Upper lobe of left lung (tissue), 6 donors: ENCODE data around the gene MXRA8. TPM values are rescaled to one million over a fixed set of nuclear protein-coding genes. Genes with fewer than 3 reads are reported as not detected.
"Not testable (repeated sequence)": the region's sequence is repeated elsewhere in the genome, so short reads cannot be mapped to it uniquely, and the experiment has no call there.

Source experiments
- ATAC-seq, 2 donors: fragments of 200-7000 bp; cut with Tn5 transposase; one replicate each; pipeline ENCODE4 v1.9.1; 2022; ENCODE audit warnings: mild to moderate bottlenecking in 2 of 2, moderate library complexity in 2 of 2; ENCODE audit not compliant: low FRiP score in 2 of 2
- DNase-seq, 2 donors: peaks; one replicate each; pipeline ENCODE4 v3.0.0-alpha.2; 2019 to 2020
- H3K27ac ChIP-seq, 4 donors: fragments of 200-600 bp; sonication (generic); one replicate each; pipeline ENCODE4 v1.5.1; 2016 to 2019
- H3K27me3 ChIP-seq, 4 donors: fragments of 200-600 bp; sonication (generic); one replicate each; pipeline ENCODE4 v1.5.1; 2017 to 2019
- H3K36me3 ChIP-seq, 4 donors: fragments of 200-600 bp; sonication (generic); one replicate each; pipeline ENCODE4 v1.5.1; 2016 to 2019
- H3K4me1 ChIP-seq, 4 donors: fragments of 200-600 bp; sonication (generic); one replicate each; pipeline ENCODE4 v1.5.1; 2018 to 2019
- H3K4me3 ChIP-seq, 4 donors: fragments of 200-600 bp; sonication (generic); one replicate each; pipeline ENCODE4 v1.5.1; 2017 to 2019; ENCODE audit warnings: mild to moderate bottlenecking in 2 of 4, moderate library complexity in 1 of 4
- H3K9me3 ChIP-seq, 4 donors: fragments of 200-600 bp; sonication (generic); one replicate each; pipeline ENCODE4 v1.5.1; 2018 to 2019
- EP300 ChIP-seq, 4 donors: sonication (generic); formaldehyde crosslinking; IDR thresholded peaks; one replicate each; pipeline ENCODE4 v1.5.1; 2017; ENCODE audit warnings: antibody characterized with exemption in 4 of 4, control low read depth in 2 of 4
- POLR2A ChIP-seq, 4 donors: fragments of 450-650 bp; IDR thresholded peaks; one replicate each; pipeline ENCODE4 v1.5.1; 2016 to 2017; ENCODE audit warnings: antibody characterized with exemption in 4 of 4, mild to moderate bottlenecking in 2 of 4
- POLR2AphosphoS5 ChIP-seq, 2 donors: sonication (generic); formaldehyde crosslinking; IDR thresholded peaks; one replicate each; pipeline ENCODE4 v1.5.1; 2017; ENCODE audit warnings: antibody characterized with exemption in 2 of 2
- WGBS, 2 donors: methylation state at CpG; one replicate each; pipeline ENCODE4 v1.1.5; 2017 to 2018; 5-methylcytosine and 5-hydroxymethylcytosine counted together
- total RNA-seq, 6 donors: library from RNA; depleted of rRNA in 4 of 6; stranded (reverse); fragments of >200 nt in 4 of 6; gene quantifications; one replicate each; pipeline versions ENCODE4 v1.1.0 to v1.2.1, GENCODE V29; 2016 to 2021
- TF ChIP-seq, protein P1 (sequence below), 6 experiments: fragments of 450-650 bp in 4 of 6; fragments of 200-600 bp in 2 of 6; sonication (generic) in 2 of 6; IDR thresholded peaks; one replicate each; pipeline ENCODE4 v1.5.1; 2016 to 2019; ENCODE audit warnings: antibody characterized with exemption in 6 of 6
- donor health status: DM: no; HTN: no; CAD: no; lungs with moderate emphysema.
- donor health status: DM: no; HTN: yes; CAD: no; lungs with severe emphysema.

Gene MXRA8
- total RNA-seq, 6 donors from 2014 or later: 23.9 to 137 (median 63.4) TPM

DNA sequence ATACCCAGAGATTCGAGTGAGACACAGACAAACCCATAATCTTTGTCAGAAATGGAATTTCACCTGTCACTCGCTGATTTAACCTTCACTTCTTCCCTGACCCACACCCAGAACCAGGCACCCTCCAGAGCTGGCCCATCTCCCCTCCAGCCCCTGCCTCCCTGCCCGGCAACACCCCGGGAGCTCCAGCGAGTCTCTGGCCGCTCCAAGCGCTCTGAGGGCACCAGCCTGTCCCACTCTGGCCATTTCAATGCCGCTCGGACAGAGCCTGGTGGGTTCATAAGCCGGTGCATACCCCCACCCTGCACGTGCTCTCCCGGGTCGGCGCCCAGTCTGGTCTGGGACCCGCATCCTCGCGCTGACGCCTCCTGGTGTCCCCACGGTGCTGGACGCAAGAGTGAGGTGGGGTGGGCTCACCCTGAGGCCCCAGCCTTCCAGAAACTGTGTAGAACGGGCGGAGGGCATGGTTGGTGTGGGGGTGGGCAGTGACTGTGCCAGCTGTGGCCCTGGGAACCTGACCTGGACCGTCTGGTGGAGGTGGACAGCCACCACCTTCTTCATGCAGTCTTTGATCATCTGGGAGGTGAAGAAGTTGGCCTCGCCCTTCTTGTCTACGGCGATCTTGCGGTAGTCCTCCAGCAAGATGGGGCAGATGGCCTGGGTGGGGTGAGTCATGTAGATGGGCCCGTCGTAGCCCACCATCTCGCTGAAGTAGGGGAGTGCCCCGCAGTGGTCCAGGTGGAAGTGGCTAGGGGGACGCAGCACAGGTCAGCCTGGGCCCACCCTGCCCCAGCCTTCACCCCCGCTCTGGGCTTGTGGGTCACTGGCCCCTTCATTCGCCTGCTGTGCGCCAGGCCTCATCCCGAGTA is 39.3 kb downstream of the MXRA8 start:
- ATAC-seq (peak in 1 of 2 donors; percentile 2), DNase-seq (no peak)
- TF ChIP-seq POLR2AphosphoS5 (IDR thresholded peaks at IDR 0.05) (no peak), EP300 (IDR thresholded peaks at IDR 0.05) (no peak), POLR2A (IDR thresholded peaks at IDR 0.05) (no peak)
- TF ChIP-seq, protein P1, sequence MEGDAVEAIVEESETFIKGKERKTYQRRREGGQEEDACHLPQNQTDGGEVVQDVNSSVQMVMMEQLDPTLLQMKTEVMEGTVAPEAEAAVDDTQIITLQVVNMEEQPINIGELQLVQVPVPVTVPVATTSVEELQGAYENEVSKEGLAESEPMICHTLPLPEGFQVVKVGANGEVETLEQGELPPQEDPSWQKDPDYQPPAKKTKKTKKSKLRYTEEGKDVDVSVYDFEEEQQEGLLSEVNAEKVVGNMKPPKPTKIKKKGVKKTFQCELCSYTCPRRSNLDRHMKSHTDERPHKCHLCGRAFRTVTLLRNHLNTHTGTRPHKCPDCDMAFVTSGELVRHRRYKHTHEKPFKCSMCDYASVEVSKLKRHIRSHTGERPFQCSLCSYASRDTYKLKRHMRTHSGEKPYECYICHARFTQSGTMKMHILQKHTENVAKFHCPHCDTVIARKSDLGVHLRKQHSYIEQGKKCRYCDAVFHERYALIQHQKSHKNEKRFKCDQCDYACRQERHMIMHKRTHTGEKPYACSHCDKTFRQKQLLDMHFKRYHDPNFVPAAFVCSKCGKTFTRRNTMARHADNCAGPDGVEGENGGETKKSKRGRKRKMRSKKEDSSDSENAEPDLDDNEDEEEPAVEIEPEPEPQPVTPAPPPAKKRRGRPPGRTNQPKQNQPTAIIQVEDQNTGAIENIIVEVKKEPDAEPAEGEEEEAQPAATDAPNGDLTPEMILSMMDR (IDR thresholded peaks at IDR 0.05): no peak
- peaks cover 25 to 48% (median 31%) of the 10 kb centered on the region in 4 donors for H3K4me1 ChIP-seq
- H3K27me3 ChIP-seq: no peaks in the 10 kb centered on the region
- H3K36me3 ChIP-seq: peaks cover 7 to 61% (median 36%) of the 10 kb centered on the region in 4 donors
- no peak overlapping the region for H3K4me3 ChIP-seq
- H3K27ac ChIP-seq: peak overlapping the region in 2 of 4 donors; percentile 43 to 61
- no peaks in the 10 kb centered on the region for H3K9me3 ChIP-seq
- WGBS, 2 donors: 89 to 92% methylated on average over 20 to 36 of the region's 36 CpGs

GRCh38 chr1:1318131-1318652 is 40.2 kb downstream of the MXRA8 start:
- WGBS, 2 donors: 69 to 70% methylated on average over 9 of the region's 9 CpGs
- no peaks in the 10 kb centered on the region for H3K9me3 ChIP-seq

DNA sequence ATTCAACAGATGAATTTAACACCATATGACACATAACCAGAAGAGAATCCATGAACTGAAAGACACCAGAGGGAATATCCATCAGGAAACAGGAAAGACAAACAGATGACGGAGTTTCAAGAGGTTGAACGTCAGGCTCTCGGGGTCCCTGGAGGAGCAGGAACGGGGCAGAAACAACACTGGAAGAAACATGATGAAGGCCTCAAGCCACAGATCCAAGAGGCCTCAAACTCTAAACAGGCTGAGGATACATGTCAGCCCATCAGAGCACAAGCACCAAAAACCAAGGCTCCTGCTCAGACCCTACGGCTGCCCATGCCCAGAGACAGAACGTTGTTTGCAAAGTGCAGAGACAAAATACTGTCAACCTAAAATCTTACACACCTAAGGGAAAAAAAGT is 40.9 kb downstream of the MXRA8 start:
- 85 to 87% methylated on average over 6 of the region's 6 CpGs for WGBS, 2 donors
- DNase-seq (no peak), ATAC-seq (no peak)
- H3K27me3 ChIP-seq: no peaks in the 10 kb centered on the region
- no peak for TF ChIP-seq POLR2A (IDR thresholded peaks at IDR 0.05)
- no peak for TF ChIP-seq EP300 (IDR thresholded peaks at IDR 0.05)
- no peak for TF ChIP-seq POLR2AphosphoS5 (IDR thresholded peaks at IDR 0.05)
- TF ChIP-seq, protein P1 (IDR thresholded peaks at IDR 0.05): no peak
- no peaks in the 10 kb centered on the region for H3K9me3 ChIP-seq
- peaks cover 14 to 34% (median 20%) of the 10 kb centered on the region in 4 donors for H3K4me1 ChIP-seq
- peaks cover 13 to 77% (median 52%) of the 10 kb centered on the region in 4 donors for H3K36me3 ChIP-seq
- H3K27ac ChIP-seq: peak overlapping the region in 1 of 4 donors; percentile 51
- no peak overlapping the region for H3K4me3 ChIP-seq

More at GRCh38 chr1:1318131-1318652, 40.2 kb downstream of the MXRA8 start:
- Histone ChIP-seq H3K27ac (peak overlapping the region in 1 of 4 donors; percentile 51), H3K4me3 (no peak overlapping the region), H3K36me3 (peaks cover 7 to 70% (median 44%) of the 10 kb centered on the region in 4 donors), H3K4me1 (peaks cover 20 to 40% (median 25%) of the 10 kb centered on the region in 4 donors), H3K27me3 (no peaks in the 10 kb centered on the region)
- TF ChIP-seq POLR2AphosphoS5 (IDR thresholded peaks at IDR 0.05) (no peak), EP300 (IDR thresholded peaks at IDR 0.05) (no peak), POLR2A (IDR thresholded peaks at IDR 0.05) (no peak)
- TF ChIP-seq, protein P1 (IDR thresholded peaks at IDR 0.05): no peak
- ATAC-seq (peak; percentile 74 to 83), DNase-seq (peak in 1 of 2 donors; percentile 87)

DNA sequence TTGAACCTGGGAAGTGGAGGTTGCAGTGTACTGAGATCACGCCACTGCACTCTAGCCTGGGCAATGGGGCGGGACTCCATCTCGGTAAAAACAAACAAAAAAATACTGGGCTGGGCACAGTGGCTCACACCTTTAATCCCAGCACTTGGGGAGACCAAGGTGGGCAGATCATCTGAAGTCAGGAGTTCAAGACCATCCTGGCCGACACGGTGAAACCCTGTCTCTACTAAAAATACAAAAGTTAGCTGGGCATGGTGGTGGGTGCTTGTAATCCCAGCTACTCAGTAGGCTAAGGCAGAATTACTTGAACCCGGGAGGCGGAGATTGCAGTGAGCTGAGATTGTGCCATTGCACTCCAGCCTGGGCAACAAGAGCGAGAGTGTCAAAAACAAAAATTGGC is 42.2 kb downstream of the MXRA8 start:
- not testable (repeated sequence) for H3K27me3 ChIP-seq, H3K27ac ChIP-seq, DNase-seq, H3K4me3 ChIP-seq, H3K9me3 ChIP-seq, ATAC-seq
- Histone ChIP-seq H3K4me1 (peaks cover 11 to 23% (median 15%) of the 10 kb centered on the region in 4 donors), H3K36me3 (peaks cover 15 to 87% (median 64%) of the 10 kb centered on the region in 4 donors)
- WGBS, 2 donors: 89 to 92% methylated on average over 8 of the region's 8 CpGs

GRCh38 chr1:1315435-1315954 is 42.9 kb downstream of the MXRA8 start:
- 81 to 85% methylated on average over 9 to 14 of the region's 26 CpGs for WGBS, 2 donors
- DNase-seq: no peak
- H3K9me3 ChIP-seq: no peaks in the 10 kb centered on the region
- TF ChIP-seq, protein P1 (IDR thresholded peaks at IDR 0.05): no peak
- TF ChIP-seq POLR2A (IDR thresholded peaks at IDR 0.05) (no peak), EP300 (IDR thresholded peaks at IDR 0.05) (no peak), POLR2AphosphoS5 (IDR thresholded peaks at IDR 0.05) (no peak)
- H3K27ac ChIP-seq: no peak overlapping the region
- peaks cover 19 to 89% (median 68%) of the 10 kb centered on the region in 4 donors for H3K36me3 ChIP-seq
- peaks cover 9 to 16% (median 15%) of the 10 kb centered on the region in 4 donors for H3K4me1 ChIP-seq
- H3K27me3 ChIP-seq: no peaks in the 10 kb centered on the region
- no peak overlapping the region for H3K4me3 ChIP-seq
- ATAC-seq: no peak
